ENCODE measurements around the gene BDH1.

The BDH1 gene

DNA sequence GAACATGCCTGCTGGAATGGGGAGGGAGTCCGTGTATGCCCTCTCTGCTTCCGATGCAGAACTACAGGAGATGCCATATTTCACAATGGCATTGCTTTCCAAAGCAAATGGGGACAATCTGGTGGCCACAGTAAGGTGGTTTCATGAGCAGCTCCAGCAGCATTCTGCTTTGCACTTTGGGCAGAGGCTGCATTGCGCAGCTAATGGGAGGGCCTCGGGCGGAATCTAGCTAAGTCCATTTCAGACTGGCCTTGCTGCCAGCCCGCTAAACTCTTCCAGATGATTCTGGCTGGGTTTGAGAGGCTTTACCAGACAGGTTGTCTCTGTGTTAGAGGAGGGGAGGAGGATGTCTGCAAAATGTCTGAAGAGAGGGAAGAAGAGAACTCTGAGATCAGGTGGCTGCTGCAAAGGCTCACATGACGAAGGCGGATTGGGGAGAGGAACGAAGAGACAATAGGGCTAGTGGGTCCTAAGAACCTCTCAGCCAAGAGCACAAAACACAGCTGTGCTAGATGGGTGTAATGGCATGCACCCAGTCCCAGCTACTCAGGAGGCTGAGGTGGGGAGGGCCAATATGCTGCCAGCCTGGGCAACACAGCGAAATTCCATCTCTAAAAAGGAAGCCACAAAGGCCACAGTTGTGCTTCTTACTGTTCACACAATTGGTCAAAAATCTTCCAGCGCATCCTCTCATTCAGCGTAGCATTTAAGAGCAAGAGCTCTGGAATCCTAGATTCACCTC lies 63.7 kb downstream of the BDH1 start:
- Histone ChIP-seq H3K4me3 (ENCODE audit: low read depth, low read length) (no peak overlapping the region), H3K4me1 (peaks cover 8% of the 10 kb centered on the region), H3K27me3 (no peaks in the 10 kb centered on the region), H3K9me3 (no peaks in the 10 kb centered on the region), H3K36me3 (no peaks in the 10 kb centered on the region)
- TF ChIP-seq, protein P1, sequence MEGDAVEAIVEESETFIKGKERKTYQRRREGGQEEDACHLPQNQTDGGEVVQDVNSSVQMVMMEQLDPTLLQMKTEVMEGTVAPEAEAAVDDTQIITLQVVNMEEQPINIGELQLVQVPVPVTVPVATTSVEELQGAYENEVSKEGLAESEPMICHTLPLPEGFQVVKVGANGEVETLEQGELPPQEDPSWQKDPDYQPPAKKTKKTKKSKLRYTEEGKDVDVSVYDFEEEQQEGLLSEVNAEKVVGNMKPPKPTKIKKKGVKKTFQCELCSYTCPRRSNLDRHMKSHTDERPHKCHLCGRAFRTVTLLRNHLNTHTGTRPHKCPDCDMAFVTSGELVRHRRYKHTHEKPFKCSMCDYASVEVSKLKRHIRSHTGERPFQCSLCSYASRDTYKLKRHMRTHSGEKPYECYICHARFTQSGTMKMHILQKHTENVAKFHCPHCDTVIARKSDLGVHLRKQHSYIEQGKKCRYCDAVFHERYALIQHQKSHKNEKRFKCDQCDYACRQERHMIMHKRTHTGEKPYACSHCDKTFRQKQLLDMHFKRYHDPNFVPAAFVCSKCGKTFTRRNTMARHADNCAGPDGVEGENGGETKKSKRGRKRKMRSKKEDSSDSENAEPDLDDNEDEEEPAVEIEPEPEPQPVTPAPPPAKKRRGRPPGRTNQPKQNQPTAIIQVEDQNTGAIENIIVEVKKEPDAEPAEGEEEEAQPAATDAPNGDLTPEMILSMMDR (IDR thresholded peaks at IDR 0.05; ENCODE audit: low read depth, low read length), result no peak
- no peak for DNase-seq

DNA sequence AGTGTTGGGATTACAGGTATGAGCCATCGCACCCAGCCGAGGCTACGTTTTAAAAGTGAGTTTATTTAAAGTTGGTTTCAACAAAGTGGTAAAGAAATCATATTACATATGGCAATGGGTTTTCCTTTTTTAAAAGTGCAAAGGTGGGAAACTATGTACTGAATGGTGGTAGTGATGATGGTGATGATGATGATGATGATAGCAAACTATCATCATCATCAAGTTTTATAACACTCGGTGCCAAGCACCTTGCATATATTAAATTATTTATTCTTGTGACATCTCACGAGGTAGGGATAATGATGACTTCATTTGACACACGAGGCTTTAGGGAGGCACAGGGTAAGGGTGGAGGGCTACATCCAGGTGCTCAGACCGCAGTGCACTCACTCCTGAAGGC lies 64.3 kb downstream of the BDH1 start:
- no peak for DNase-seq
- Histone ChIP-seq H3K36me3 (no peaks in the 10 kb centered on the region), H3K27me3 (no peaks in the 10 kb centered on the region), H3K4me1 (peaks cover 8% of the 10 kb centered on the region), H3K4me3 (ENCODE audit: low read depth, low read length) (no peak overlapping the region), H3K9me3 (no peaks in the 10 kb centered on the region)
- TF ChIP-seq, protein P1 (IDR thresholded peaks at IDR 0.05; ENCODE audit: low read depth, low read length), result no peak

DNA sequence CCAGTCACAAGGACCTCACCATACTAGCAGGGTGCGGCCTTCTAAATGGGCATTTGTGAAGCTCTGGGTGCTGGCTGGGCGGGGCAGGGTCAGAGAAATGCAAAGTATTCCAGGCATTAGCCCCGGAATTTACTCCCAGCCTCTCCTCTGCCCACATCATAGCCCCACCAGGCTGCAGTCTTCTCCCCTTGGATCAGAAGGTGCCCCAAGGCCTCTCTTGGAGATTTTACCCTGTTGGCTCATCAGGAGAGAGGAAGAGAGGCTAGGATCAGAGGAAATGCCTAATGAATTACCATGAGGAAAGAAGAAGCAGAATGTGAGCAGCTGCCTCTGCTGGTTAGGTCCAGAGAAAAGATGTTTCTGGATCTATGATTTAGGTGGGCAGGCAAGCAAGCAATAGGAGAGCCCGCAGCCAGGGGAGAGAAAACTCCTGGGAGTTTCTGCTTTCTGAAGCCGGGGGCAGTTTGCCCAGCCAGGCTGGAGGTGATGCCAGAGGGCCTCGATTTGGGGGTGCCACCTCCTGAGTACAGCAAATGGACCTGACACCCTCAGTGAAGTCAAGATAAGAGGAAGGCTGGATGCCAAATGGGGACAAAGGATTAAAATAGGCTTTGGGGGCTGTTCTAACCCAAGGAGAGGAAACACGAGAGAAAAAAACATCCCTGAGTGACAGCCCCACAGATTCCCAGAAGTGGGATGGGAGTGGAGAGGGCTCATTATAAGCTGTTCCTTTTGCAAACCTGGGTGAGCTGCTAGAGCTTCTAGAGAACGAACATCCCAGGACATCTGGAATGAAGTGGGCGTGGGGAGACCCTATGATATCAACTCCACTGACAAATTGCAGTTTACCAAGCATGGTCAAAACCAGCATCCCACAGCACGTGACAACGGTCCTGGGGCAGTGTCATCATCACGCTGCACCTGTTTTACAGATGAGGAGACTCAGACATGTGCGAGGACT lies 65.4 kb downstream of the BDH1 start:
- no peaks in the 10 kb centered on the region for H3K27me3 ChIP-seq
- H3K4me3 ChIP-seq (ENCODE audit: low read depth, low read length), result no peak overlapping the region
- peaks cover 12% of the 10 kb centered on the region for H3K4me1 ChIP-seq
- DNase-seq, result no peak
- TF ChIP-seq, protein P1 (IDR thresholded peaks at IDR 0.05; ENCODE audit: low read depth, low read length), result no peak
- no peaks in the 10 kb centered on the region for H3K9me3 ChIP-seq
- H3K36me3 ChIP-seq, result no peaks in the 10 kb centered on the region

DNA sequence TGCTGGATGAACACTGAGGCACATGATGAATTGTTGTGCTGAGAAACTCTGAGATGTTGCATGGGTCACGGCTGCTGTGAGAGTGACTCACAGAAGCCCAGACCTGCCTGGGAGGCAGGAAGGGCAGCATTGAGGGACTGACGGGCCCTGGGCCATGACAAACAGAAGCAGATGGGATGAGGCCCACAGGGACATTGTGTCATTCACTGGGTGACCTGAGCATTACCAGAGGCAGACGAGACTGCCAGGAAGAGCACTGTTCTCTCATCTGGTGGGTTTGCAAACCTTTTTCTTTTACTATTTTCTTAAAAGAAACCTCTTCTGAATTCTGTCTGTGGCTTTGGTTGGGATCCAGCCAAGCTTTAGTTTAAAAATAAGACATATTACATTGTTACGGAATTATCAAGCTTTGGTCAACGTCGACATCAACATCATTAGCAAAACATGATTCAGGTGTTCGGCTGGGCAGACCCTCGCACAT lies 67.8 kb downstream of the BDH1 start:
- TF ChIP-seq, protein P1 (IDR thresholded peaks at IDR 0.05; ENCODE audit: low read depth, low read length), result no peak
- no peak overlapping the region for H3K4me3 ChIP-seq (ENCODE audit: low read depth, low read length)
- no peaks in the 10 kb centered on the region for H3K9me3 ChIP-seq
- no peaks in the 10 kb centered on the region for H3K36me3 ChIP-seq
- peaks cover 21% of the 10 kb centered on the region for H3K4me1 ChIP-seq
- DNase-seq, result peak; percentile 79
- H3K27me3 ChIP-seq, result no peaks in the 10 kb centered on the region

DNA sequence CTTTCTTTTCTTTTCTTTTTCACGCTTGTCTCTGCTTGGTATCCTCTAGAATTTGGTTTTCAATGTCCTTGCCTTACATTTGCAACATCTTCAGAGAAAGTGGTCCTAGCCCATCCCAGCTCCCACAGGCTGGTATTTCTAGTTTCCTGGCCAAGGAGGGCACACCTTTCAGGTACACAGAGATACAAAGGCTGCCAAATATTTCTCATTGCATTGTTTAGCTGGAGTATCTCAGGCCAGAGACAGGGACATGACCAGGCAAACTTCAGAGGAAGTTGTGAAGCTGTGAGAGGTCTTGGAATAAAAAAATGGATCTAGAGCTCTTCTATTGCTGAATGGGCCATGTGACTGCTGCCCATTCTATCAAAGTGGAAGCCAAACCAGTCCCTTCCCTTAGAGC lies 68.9 kb downstream of the BDH1 start:
- TF ChIP-seq, protein P1 (IDR thresholded peaks at IDR 0.05; ENCODE audit: low read depth, low read length), result no peak
- Histone ChIP-seq H3K4me3 (ENCODE audit: low read depth, low read length) (no peak overlapping the region), H3K36me3 (no peaks in the 10 kb centered on the region), H3K27me3 (no peaks in the 10 kb centered on the region), H3K9me3 (no peaks in the 10 kb centered on the region), H3K4me1 (peaks cover 21% of the 10 kb centered on the region)
- no peak for DNase-seq
